Measurements from ENCODE around the gene SUZ12. TPM values are rescaled to one million over a fixed set of nuclear protein-coding genes. Genes with fewer than 3 reads are reported as not detected.
"Not testable (repeated sequence)": the region's sequence is repeated elsewhere in the genome, so short reads cannot be mapped to it uniquely, and the experiment has no call there.

The SUZ12 gene
- total RNA-seq, 1 donor from 2014 or later = 8.3 TPM

GRCh38 chr17:32033223-32033622 lies 96.4 kb downstream of the SUZ12 start:
- no peak for DNase-seq (ENCODE audit: low spot score)
- no peak for ATAC-seq

- not testable (repeated sequence) for DNase-seq (ENCODE audit: low spot score); ATAC-seq
Measured at GRCh38 chr17:32033812-32034211, 97.0 kb downstream of the SUZ12 start.

GRCh38 chr17:32040246-32040645 lies 103.4 kb downstream of the SUZ12 start:
- ATAC-seq; DNase-seq (ENCODE audit: low spot score): not testable (repeated sequence)

GRCh38 chr17:32041306-32041875 lies 104.6 kb downstream of the SUZ12 start:
- ATAC-seq = not testable (repeated sequence)

GRCh38 chr17:32042266-32042665 lies 105.5 kb downstream of the SUZ12 start:
- not testable (repeated sequence) for ATAC-seq

More at GRCh38 chr17:32041306-32041875, 104.6 kb downstream of the SUZ12 start:
- DNase-seq (ENCODE audit: low spot score) = not testable (repeated sequence)

GRCh38 chr17:32045611-32046010 lies 108.8 kb downstream of the SUZ12 start:
- not testable (repeated sequence) for DNase-seq (ENCODE audit: low spot score); ATAC-seq

More at GRCh38 chr17:32042266-32042665, 105.5 kb downstream of the SUZ12 start:
- DNase-seq (ENCODE audit: low spot score) = not testable (repeated sequence)

- DNase-seq (ENCODE audit: low spot score); ATAC-seq: not testable (repeated sequence)
Measured at GRCh38 chr17:32047663-32048062, 110.9 kb downstream of the SUZ12 start.

Other genes with a start within 250 kb of the SUZ12 start
- gene COPRS, start 77.8 kb upstream of the SUZ12 start, total RNA-seq = 20.4 TPM
- 20.6 TPM for gene UTP6, start 35.3 kb upstream of the SUZ12 start, total RNA-seq
- 4.1 TPM for gene LRRC37B, start 70.4 kb downstream of the SUZ12 start, total RNA-seq
- gene RHOT1, start 205.5 kb downstream of the SUZ12 start, total RNA-seq = 12.5 TPM

Measured in left lobe of liver (tissue), 2 donors.